Stimulated activated naive CD8-positive, alpha-beta T cell treated with anti-CD3 and anti-CD28 coated beads, Interleukin-15, Interleukin-2, amounts not matched to agents 100 ng/mL and 50 ng/mL, for 24 hours (primary cell): ENCODE results near the gene JPT1.

ENCODE experiments used
- H3K27ac Mint-ChIP-seq: one replicate; pipeline ENCODE4 v1.8.0; 2021; ENCODE audit warnings: mild to moderate bottlenecking, mixed read lengths
- H3K27me3 Mint-ChIP-seq: one replicate; pipeline ENCODE4 v1.8.0; 2021; ENCODE audit warnings: mixed read lengths
- H3K36me3 Mint-ChIP-seq: one replicate; pipeline ENCODE4 v1.8.0; 2021; ENCODE audit warnings: low read depth, mixed read lengths
- H3K4me1 Mint-ChIP-seq: one replicate; pipeline ENCODE4 v1.8.0; 2021; ENCODE audit warnings: low read depth, mixed read lengths
- H3K4me3 Mint-ChIP-seq: one replicate; pipeline ENCODE4 v1.8.0; 2021; ENCODE audit warnings: mild to moderate bottlenecking, mixed read lengths
- H3K9me3 Mint-ChIP-seq: one replicate; pipeline ENCODE4 v1.8.0; 2021; ENCODE audit warnings: mixed read lengths

The JPT1 gene

GRCh38 chr17:75154195-75155106 is at the start of gene JPT1:
JPT1 (minus strand) TSS chr17:75154512; CDS start chr17:75154397, 115 bp downstream.
- Mint-ChIP-seq H3K4me1 (peaks cover 35% of the 10 kb centered on the region), H3K36me3 (peaks cover 27% of the 10 kb centered on the region), H3K27me3 (no peaks in the 10 kb centered on the region), H3K4me3 (peak within 1 kb of the TSS; percentile 93), H3K9me3 (no peaks in the 10 kb centered on the region), H3K27ac (peak within 1 kb of the TSS; percentile 90)

- Mint-ChIP-seq H3K9me3 (no peaks in the 10 kb centered on the region), H3K4me3 (no peak overlapping the region), H3K27ac (no peak overlapping the region), H3K27me3 (no peaks in the 10 kb centered on the region), H3K4me1 (peaks cover 10% of the 10 kb centered on the region), H3K36me3 (no peaks in the 10 kb centered on the region)
These were observed 45.7 kb upstream of the JPT1 start for GRCh38 chr17:75199886-75200618.

GRCh38 chr17:75194879-75195278 is 40.6 kb upstream of the JPT1 start:
- Mint-ChIP-seq H3K27me3 (no peaks in the 10 kb centered on the region), H3K36me3 (no peaks in the 10 kb centered on the region), H3K27ac (no peak overlapping the region), H3K4me3 (no peak overlapping the region), H3K4me1 (no peaks in the 10 kb centered on the region), H3K9me3 (no peaks in the 10 kb centered on the region)

DNA sequence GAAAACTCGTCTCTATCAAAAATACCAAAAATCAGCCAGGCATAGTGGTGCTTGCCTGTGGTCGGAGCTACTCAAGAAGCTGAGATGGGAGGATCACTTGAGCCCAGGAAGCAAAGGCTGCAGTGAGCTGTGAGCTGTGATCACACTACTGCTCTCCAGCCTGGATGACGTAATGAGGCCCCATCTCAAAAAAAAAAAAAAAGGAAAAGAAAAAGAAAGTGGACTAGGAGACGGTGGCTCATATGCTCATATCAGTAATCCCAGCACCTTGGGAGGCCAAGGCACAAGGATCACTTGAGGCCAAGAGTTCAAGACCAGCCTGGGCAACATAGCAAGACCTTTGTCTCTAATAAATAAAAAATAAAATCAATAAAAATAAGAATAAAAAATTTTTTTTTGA is 37.3 kb upstream of the JPT1 start:
- no peak overlapping the region for H3K4me3 Mint-ChIP-seq
- H3K27ac Mint-ChIP-seq = no peak overlapping the region
- H3K9me3 Mint-ChIP-seq = no peaks in the 10 kb centered on the region
- peaks cover 7% of the 10 kb centered on the region for H3K4me1 Mint-ChIP-seq
- no peaks in the 10 kb centered on the region for H3K36me3 Mint-ChIP-seq
- H3K27me3 Mint-ChIP-seq = no peaks in the 10 kb centered on the region

- Mint-ChIP-seq H3K4me3 (no peak overlapping the region), H3K36me3 (no peaks in the 10 kb centered on the region), H3K4me1 (peaks cover 18% of the 10 kb centered on the region), H3K9me3 (no peaks in the 10 kb centered on the region), H3K27ac (no peak overlapping the region), H3K27me3 (no peaks in the 10 kb centered on the region)
These were observed 34.3 kb upstream of the JPT1 start for GRCh38 chr17:75188614-75189013.

DNA sequence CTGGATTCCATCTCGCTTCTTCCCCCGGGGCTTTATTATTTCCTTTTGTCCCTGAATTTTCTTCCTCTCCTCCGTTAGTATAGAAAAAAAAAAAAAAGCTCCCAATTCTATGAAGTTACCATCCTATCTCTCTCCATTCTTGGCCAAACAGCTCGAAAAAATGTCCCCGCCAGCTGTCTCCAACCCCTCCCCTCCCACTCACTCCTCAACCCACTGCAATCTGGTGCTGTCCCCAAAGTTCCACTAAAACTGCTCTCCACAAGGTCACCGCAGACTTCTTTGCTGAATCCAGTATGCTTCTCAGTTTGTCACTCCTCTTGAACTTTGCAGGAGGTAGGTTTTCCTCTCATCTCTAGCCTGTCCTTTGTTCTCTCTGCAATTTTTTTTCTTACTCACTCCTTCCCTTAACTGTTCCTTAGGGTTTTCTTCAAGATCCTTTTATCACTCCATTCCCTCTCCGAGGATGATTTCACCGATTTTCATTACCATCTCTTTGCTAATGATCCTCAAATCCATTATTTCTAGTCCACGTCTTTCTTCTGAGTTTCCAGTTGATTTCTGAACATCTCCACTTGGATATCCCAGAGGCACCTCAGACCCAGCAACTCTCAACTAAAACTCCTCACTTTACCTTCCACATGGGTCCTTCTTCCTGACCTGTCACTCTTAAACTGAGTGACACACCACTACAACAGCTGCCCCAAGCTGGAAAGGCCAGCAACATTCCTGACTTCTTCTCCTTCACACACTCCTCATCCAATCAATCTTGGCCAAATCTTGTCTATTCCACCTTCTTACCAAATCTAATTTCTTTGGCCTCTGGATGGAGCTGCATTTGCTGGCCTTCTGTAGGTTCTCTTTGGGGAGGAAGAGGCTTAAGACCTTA is 29.9 kb upstream of the JPT1 start:
- H3K36me3 Mint-ChIP-seq = peaks cover 26% of the 10 kb centered on the region
- H3K9me3 Mint-ChIP-seq = no peaks in the 10 kb centered on the region
- no peaks in the 10 kb centered on the region for H3K27me3 Mint-ChIP-seq
- H3K4me3 Mint-ChIP-seq = peak overlapping the region; percentile 100
- peak overlapping the region; percentile 95 for H3K27ac Mint-ChIP-seq
- H3K4me1 Mint-ChIP-seq = peaks cover 45% of the 10 kb centered on the region

- Mint-ChIP-seq H3K4me1 (peaks cover 50% of the 10 kb centered on the region), H3K27ac (peak within 1 kb of the TSS; percentile 95), H3K4me3 (peak within 1 kb of the TSS; percentile 100), H3K9me3 (no peaks in the 10 kb centered on the region), H3K27me3 (no peaks in the 10 kb centered on the region), H3K36me3 (peaks cover 31% of the 10 kb centered on the region)
These were observed 28.5 kb upstream of the JPT1 start, which contains the start of gene SUMO2 for GRCh38 chr17:75182569-75183436. SUMO2 (minus strand) TSS chr17:75182959; CDS start chr17:75182834, 125 bp downstream.

DNA sequence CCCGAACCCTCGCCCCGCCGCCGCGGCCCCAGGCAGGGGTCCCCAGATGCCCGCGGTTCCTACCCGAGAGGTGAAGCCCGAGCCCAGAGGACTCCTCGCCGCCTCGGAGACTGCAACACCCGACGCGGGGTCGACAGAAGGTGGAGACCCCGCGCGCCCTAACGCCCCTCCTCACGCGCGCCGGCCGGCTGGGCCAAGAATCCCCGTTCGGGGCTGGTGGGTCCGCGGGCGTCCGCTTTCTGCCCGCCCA is 27.9 kb upstream of the JPT1 start:
- peak overlapping the region; percentile 100 for H3K4me3 Mint-ChIP-seq
- peak overlapping the region; percentile 85 for H3K27ac Mint-ChIP-seq
- H3K27me3 Mint-ChIP-seq = no peaks in the 10 kb centered on the region
- H3K4me1 Mint-ChIP-seq = peaks cover 50% of the 10 kb centered on the region
- peaks cover 32% of the 10 kb centered on the region for H3K36me3 Mint-ChIP-seq
- H3K9me3 Mint-ChIP-seq = no peaks in the 10 kb centered on the region

DNA sequence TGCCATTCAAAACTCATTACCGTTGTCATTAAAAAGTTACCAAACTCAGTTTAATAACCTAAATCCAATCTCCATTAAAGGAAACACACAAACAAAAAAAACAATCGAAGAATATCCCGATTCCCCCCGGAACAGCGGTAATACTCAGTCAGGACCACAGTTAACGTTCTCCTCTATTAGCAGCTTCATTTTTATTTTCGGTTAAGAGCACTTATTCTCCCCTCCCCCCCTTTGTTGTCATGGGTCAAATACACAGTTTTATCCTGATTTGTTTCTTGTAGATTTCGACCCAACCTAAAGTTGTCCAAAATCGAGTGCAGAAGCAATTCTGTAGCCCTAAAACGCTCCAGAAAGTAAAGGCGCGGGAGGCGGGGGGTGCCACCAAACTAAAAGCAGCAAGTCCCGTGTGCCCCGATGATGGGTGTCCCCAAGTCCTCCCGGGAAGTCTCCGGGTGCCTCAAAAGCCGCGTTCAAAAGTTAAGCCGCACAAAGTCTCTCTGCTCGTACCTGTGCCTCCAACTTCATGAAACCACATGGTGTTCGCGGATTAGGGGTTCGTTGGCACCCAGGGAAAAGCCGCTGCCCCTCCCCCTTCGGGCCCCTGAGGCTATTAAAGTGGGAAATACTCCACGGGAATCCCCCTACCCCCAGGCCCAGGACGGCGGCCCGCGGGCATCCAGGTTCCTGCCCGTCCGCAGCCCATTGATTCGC is 27.5 kb upstream of the JPT1 start:
- H3K36me3 Mint-ChIP-seq = peaks cover 36% of the 10 kb centered on the region
- H3K4me1 Mint-ChIP-seq = peaks cover 51% of the 10 kb centered on the region
- no peaks in the 10 kb centered on the region for H3K27me3 Mint-ChIP-seq
- H3K4me3 Mint-ChIP-seq = peak overlapping the region; percentile 100
- peak overlapping the region; percentile 85 for H3K27ac Mint-ChIP-seq
- H3K9me3 Mint-ChIP-seq = no peaks in the 10 kb centered on the region

DNA sequence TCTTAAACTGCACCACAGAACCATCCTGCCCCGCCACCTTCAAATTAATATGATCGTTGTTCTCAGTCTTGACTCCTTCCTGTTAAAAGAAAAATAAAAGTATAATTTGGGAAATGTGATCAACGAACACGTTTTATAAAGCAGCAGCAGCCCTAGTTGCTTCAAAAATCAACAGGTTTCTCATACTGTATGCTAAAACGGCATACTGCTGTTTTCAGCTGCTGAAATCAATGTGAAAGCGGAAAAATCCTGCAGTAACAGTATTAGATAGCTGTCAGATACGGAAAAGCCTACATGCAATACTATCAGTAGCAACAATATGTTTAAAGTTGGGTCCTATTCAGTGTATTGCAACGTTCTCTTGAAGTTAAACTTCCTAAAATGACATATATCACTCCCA is 26.8 kb upstream of the JPT1 start:
- Mint-ChIP-seq H3K4me3 (peak overlapping the region; percentile 100), H3K27me3 (no peaks in the 10 kb centered on the region), H3K9me3 (no peaks in the 10 kb centered on the region), H3K4me1 (peaks cover 55% of the 10 kb centered on the region), H3K27ac (peak overlapping the region; percentile 85), H3K36me3 (peaks cover 41% of the 10 kb centered on the region)

GRCh38 chr17:75178453-75178852 is 24.1 kb upstream of the JPT1 start:
- Mint-ChIP-seq H3K36me3 (peaks cover 59% of the 10 kb centered on the region), H3K27me3 (no peaks in the 10 kb centered on the region), H3K4me1 (peaks cover 50% of the 10 kb centered on the region), H3K4me3 (no peak overlapping the region), H3K27ac (no peak overlapping the region), H3K9me3 (no peaks in the 10 kb centered on the region)

GRCh38 chr17:75176625-75177024 is 22.3 kb upstream of the JPT1 start:
- H3K4me1 Mint-ChIP-seq = peaks cover 55% of the 10 kb centered on the region
- no peak overlapping the region for H3K27ac Mint-ChIP-seq
- peaks cover 71% of the 10 kb centered on the region for H3K36me3 Mint-ChIP-seq
- no peaks in the 10 kb centered on the region for H3K9me3 Mint-ChIP-seq
- H3K4me3 Mint-ChIP-seq = no peak overlapping the region
- no peaks in the 10 kb centered on the region for H3K27me3 Mint-ChIP-seq

GRCh38 chr17:75174996-75175395 is 20.7 kb upstream of the JPT1 start:
- Mint-ChIP-seq H3K4me1 (peaks cover 44% of the 10 kb centered on the region), H3K36me3 (peaks cover 61% of the 10 kb centered on the region)

More at GRCh38 chr17:75174996-75175395, 20.7 kb upstream of the JPT1 start:
- Mint-ChIP-seq H3K4me3 (no peak overlapping the region), H3K27me3 (no peaks in the 10 kb centered on the region), H3K27ac (no peak overlapping the region), H3K9me3 (no peaks in the 10 kb centered on the region)
